K562 (cell line): ENCODE results near the gene CH25H. TPM values are rescaled to one million over a fixed set of nuclear protein-coding genes. Genes with fewer than 3 reads are reported as not detected.
A peak's percentile ranks its signal among the peaks of the same experiment; 100 is the strongest.

Source experiments
- ATAC-seq: fragments of 200-7000 bp; cut with Tn5 transposase; 3 replicates; pipeline ENCODE4 v1.9.1; 2020; ENCODE audit warnings: moderate library complexity
- BruUV-seq: library from RNA; stranded (reverse); fragments of 400-500 nt; replicated peaks from 2 replicates; lab custom pipeline; 2021; lab: Mats Ljungman, UMichigan
- CTCF ChIA-PET: fragments of 300-600 bp; formaldehyde crosslinking; extraction: SDS; loops from one replicate; lab custom pipeline; 2021; ENCODE audit warnings: low intra/inter-chr PET ratio; lab: Yijun Ruan, JAX
- POLR2A ChIA-PET: fragments of 300-600, 350-650 bp; sonication (Branson Sonifier 250); formaldehyde crosslinking; extraction: SDS; loops from one replicate; lab custom pipeline; 2021; ENCODE audit warnings: antibody characterized with exemption, inconsistent platforms; lab: Yijun Ruan, JAX
- DNase-seq, 4 experiments: peaks; one replicate each; pipeline versions ENCODE4 v3.0.0 to v3.0.0-alpha.2; 2011 to 2018; ENCODE audit warnings: low spot score in 3 of 4, mixed read lengths in 3 of 4; ENCODE audit errors: extremely low read depth in 1 of 4
- FAIRE-seq: peaks from 2 replicates; lab custom pipeline; 2011; peaks lifted over from hg19 to GRCh38; lab: Jason Lieb, UNC
- H2AFZ ChIP-seq: 2 replicates; pipeline ENCODE4 v1.6.0; 2011; ENCODE audit warnings: low read depth, low read length, control low read depth, inconsistent platforms
- H3K27ac ChIP-seq: fragments of 200-600 bp; 3 replicates; pipeline ENCODE4 v1.8.0; 2011; ENCODE audit warnings: low read depth, mild to moderate bottlenecking, control low read depth, inconsistent platforms, low read length, moderate library complexity, mixed read lengths; ENCODE audit errors: extremely low read depth
- H3K27me3 ChIP-seq, 2 experiments: fragments of 300-600 bp in 1 of 2; 2 replicates in 1 of 2; 3 replicates in 1 of 2; pipeline versions ENCODE4 v1.6.0 to v1.8.0; 2011; ENCODE audit warnings: inconsistent platforms in 2 of 2, low read length in 2 of 2, mild to moderate bottlenecking in 1 of 2, mixed read lengths in 1 of 2, moderate library complexity in 1 of 2; ENCODE audit not compliant: control insufficient read depth in 2 of 2, insufficient read depth in 2 of 2
- H3K36me3 ChIP-seq: fragments of 300-600 bp; 3 replicates; pipeline ENCODE4 v1.8.0; 2011; ENCODE audit warnings: mild to moderate bottlenecking, low read length, inconsistent platforms; ENCODE audit not compliant: control insufficient read depth, insufficient read depth
- H3K4me1 ChIP-seq, 2 experiments: fragments of 200-600 bp in 1 of 2; replicated peaks in 1 of 2; 2 replicates in 1 of 2; 3 replicates in 1 of 2; pipeline versions ENCODE4 v1.5.1 to v1.8.0; 2011; ENCODE audit warnings: inconsistent platforms in 2 of 2, low read length in 2 of 2, mild to moderate bottlenecking in 1 of 2, mixed read lengths in 1 of 2, moderate library complexity in 1 of 2; ENCODE audit not compliant: control insufficient read depth in 2 of 2, insufficient read depth in 2 of 2
- H3K4me2 ChIP-seq: 2 replicates; pipeline ENCODE4 v1.6.1; 2011; ENCODE audit warnings: low read length, control low read depth, inconsistent platforms, mixed read lengths; ENCODE audit not compliant: insufficient read depth
- H3K4me3 ChIP-seq: fragments of 200-600 bp; sonication (generic), shearing (Covaris generic); 2 replicates; pipeline ENCODE4 v1.5.1; 2016; ENCODE audit warnings: control low read depth, inconsistent platforms
- H3K79me2 ChIP-seq: fragments of 200-600 bp; 3 replicates; pipeline ENCODE4 v1.8.0; 2011; ENCODE audit warnings: low read length, inconsistent platforms; ENCODE audit not compliant: control insufficient read depth, insufficient read depth
- H3K9ac ChIP-seq, 2 experiments: 2 replicates each; pipeline versions ENCODE4 v1.6.0 to v1.6.1; 2011; ENCODE audit warnings: low read depth in 2 of 2, low read length in 2 of 2, control low read depth in 1 of 2, inconsistent platforms in 1 of 2, mild to moderate bottlenecking in 1 of 2, mixed read lengths in 1 of 2; ENCODE audit not compliant: insufficient read depth in 1 of 2
- H3K9me1 ChIP-seq: one replicate; pipeline ENCODE4 v1.6.0; 2011; ENCODE audit warnings: inconsistent platforms, mild to moderate bottlenecking, low read length, moderate library complexity; ENCODE audit not compliant: control insufficient read depth, insufficient read depth
- H3K9me3 ChIP-seq: replicated peaks from 2 replicates; pipeline ENCODE4 v1.5.1; 2011; ENCODE audit warnings: low read depth, low read length, inconsistent platforms; ENCODE audit not compliant: control insufficient read depth, insufficient read depth
- H4K20me1 ChIP-seq: replicated peaks from 2 replicates; pipeline ENCODE4 v1.6.1; 2011; ENCODE audit warnings: low read length, inconsistent platforms, mixed read lengths; ENCODE audit not compliant: control insufficient read depth, insufficient read depth
- CXXC5 ChIP-seq: fragments of 250-450 bp; sonication (Bioruptor Pico); IDR thresholded peaks from 2 replicates; pipeline ENCODE4 v1.8.0; 2022; ENCODE audit warnings: inconsistent platforms, mild to moderate bottlenecking, moderate library complexity
- ELF1 ChIP-seq: fragments of 200-800 bp; sonication (Bioruptor generic); IDR thresholded peaks from 2 replicates; pipeline ENCODE4 v1.6.1; 2016; ENCODE audit warnings: missing genetic modification characterization, missing compliant biosample characterization
- MBD2 ChIP-seq: sonication (generic); IDR thresholded peaks from 2 replicates; pipeline ENCODE4 v1.6.1; 2016; ENCODE audit warnings: low read depth, borderline replicate concordance
- MCM3 ChIP-seq: fragments of 450-650 bp; IDR thresholded peaks from 2 replicates; pipeline ENCODE4 v1.6.1; 2016
- NFE2 ChIP-seq: IDR thresholded peaks from 2 replicates; pipeline ENCODE4 v1.6.1; 2014; ENCODE audit warnings: antibody characterized with exemption, low read depth
- PHB2 ChIP-seq: fragments of 450-650 bp; IDR thresholded peaks from 2 replicates; pipeline ENCODE4 v1.6.1; 2017; ENCODE audit warnings: low read depth
- POLR2AphosphoS2 ChIP-seq: IDR thresholded peaks from 2 replicates; pipeline ENCODE4 v1.6.1; 2012; ENCODE audit warnings: low read length, improper control_type of control experiment
- SMAD4 ChIP-seq: fragments of 250-450 bp; sonication (Bioruptor Pico); conservative IDR thresholded peaks from 2 replicates; pipeline ENCODE4 v1.8.0; 2021; ENCODE audit warnings: inconsistent platforms, mild to moderate bottlenecking, moderate library complexity
- TSC22D4 ChIP-seq: fragments of 450-650 bp; IDR thresholded peaks from 2 replicates; pipeline ENCODE4 v1.6.1; 2016; ENCODE audit warnings: missing genetic modification characterization, missing biosample characterization, control low read depth
- ZKSCAN1 ChIP-seq: fragments of 150-350 bp; IDR thresholded peaks from 2 replicates; pipeline ENCODE4 v1.6.1; 2016; ENCODE audit warnings: low read depth, low read length
- ZNF165 ChIP-seq: fragments of 250-450 bp; sonication (Bioruptor Pico); IDR thresholded peaks from 2 replicates; pipeline ENCODE4 v1.4.0; 2020; ENCODE audit warnings: borderline replicate concordance
- ZNF217 ChIP-seq: sonication (generic); formaldehyde crosslinking; IDR thresholded peaks from 2 replicates; pipeline ENCODE4 v1.8.0; 2022; ENCODE audit warnings: mild to moderate bottlenecking, missing genetic modification reagents
- ZNF347 ChIP-seq: fragments of 450-650 bp; formaldehyde crosslinking; IDR thresholded peaks from 2 replicates; pipeline ENCODE4 v1.4.0; 2020; ENCODE audit warnings: low read depth, mild to moderate bottlenecking, moderate library complexity
- ZNF707 ChIP-seq: fragments of 250-450 bp; sonication (Bioruptor Pico); conservative IDR thresholded peaks from 2 replicates; pipeline ENCODE4 v1.8.0; 2022; ENCODE audit warnings: inconsistent platforms, mild to moderate bottlenecking, moderate library complexity
- WGBS: fragments of 100-300 bp; shearing (Covaris generic); methylation state at CpG from one replicate; pipeline ENCODE4 v1.1.6; 2016; ENCODE audit warnings: low coverage, mixed read lengths; ENCODE audit not compliant: insufficient coverage; ENCODE audit errors: missing lambda C conversion rate; 5-methylcytosine and 5-hydroxymethylcytosine counted together
- in situ Hi-C: fragments of 300-500 bp; cut with MboI; formaldehyde crosslinking; loops from 4 replicates; pipeline ENCODE4 v1.15.0; 2018; ENCODE audit warnings: inconsistent platforms, mixed read lengths
- intact Hi-C: fragments of 100-400 bp; cut with micrococcal nuclease; formaldehyde crosslinking; loops from 2 replicates; pipeline ENCODE4 v1.14.2; 2022
- polyA plus RNA-seq, 8 experiments: library from polyadenylated mRNA; depleted of rRNA in 4 of 8; stranded (reverse) in 5 of 8; unstranded in 3 of 8; fragments of >200 nt; fragmentation: Nextera tagmentation in 2 of 8; fragmentation: Illumina TruSeq in 1 of 8; extraction: Ambion mirVana in 2 of 8; extraction: Trizol in 1 of 8; gene quantifications; 2 replicates each; pipeline versions ENCODE4 v1.2.1 to v1.2.3, GENCODE V29; 2011 to 2014; ENCODE audit warnings: inconsistent platforms in 1 of 8, missing spikeins in 1 of 8
- total RNA-seq, 7 experiments: library from RNA; depleted of rRNA in 6 of 7; stranded (reverse); fragments of >200 nt in 6 of 7; fragmentation: Illumina TruSeq in 2 of 7; extraction: Trizol in 2 of 7; gene quantifications; 2 replicates each; pipeline versions ENCODE4 v1.2.1 to v1.2.3, GENCODE V29; 2011 to 2021; ENCODE audit warnings: low replicate concordance in 1 of 7
- TF ChIP-seq, protein P1 (sequence below): sonication (generic); formaldehyde crosslinking; IDR thresholded peaks from 2 replicates; pipeline ENCODE4 v1.5.0; 2020; ENCODE audit warnings: missing genetic modification reagents
- TF ChIP-seq, protein P2 (sequence below): IDR thresholded peaks from 2 replicates; pipeline ENCODE4 v1.6.1; 2011; ENCODE audit warnings: borderline replicate concordance, low read depth, mild to moderate bottlenecking, moderate library complexity, low read length; ENCODE audit not compliant: insufficient read depth, poor library complexity, severe bottlenecking

CH25H gene
- total and polyA plus RNA-seq, 9 of the 15 experiments (the other 6 are each of a cell fraction or from before 2014, with no cell fraction given) = not detected

DNA sequence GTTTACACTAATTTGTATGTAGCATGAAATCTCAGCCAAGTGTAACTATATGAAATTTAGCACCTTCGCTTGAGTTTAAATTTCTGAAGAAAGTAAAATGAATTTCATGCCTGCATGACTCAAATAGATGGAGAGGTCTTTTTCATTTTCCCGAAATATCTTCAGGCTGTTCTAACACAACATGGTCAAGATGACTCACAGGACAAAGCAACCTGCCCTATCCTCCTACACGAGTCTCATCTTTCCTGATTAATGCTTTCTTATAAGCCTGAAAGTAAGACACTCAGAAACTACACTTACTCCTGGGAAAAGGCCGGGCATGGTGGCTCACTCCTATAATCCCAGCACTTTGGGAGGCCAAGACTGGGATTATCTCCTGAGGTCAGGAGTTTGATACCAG, 41.2 kb downstream of the CH25H start:
- H3K9me1 ChIP-seq = no peaks in the 10 kb centered on the region
- WGBS = 4% methylated on average over 4 of the region's 4 CpGs
- no peaks in the 10 kb centered on the region for H3K9me3 ChIP-seq
- DNase-seq = no peak
- intact Hi-C loops (no loop called here), in situ Hi-C loops (no loop called here)
- CTCF ChIA-PET = no interaction called here
- no peaks in the 10 kb centered on the region for H3K36me3 ChIP-seq
- no peak for FAIRE-seq
- no peak overlapping the region for H3K4me3 ChIP-seq
- H3K27me3 ChIP-seq = no peaks in the 10 kb centered on the region
- H3K27ac ChIP-seq = no peak overlapping the region
- TF ChIP-seq TSC22D4 (tag) (no peak), ZNF217 (no peak)
- TF ChIP-seq, protein P1, sequence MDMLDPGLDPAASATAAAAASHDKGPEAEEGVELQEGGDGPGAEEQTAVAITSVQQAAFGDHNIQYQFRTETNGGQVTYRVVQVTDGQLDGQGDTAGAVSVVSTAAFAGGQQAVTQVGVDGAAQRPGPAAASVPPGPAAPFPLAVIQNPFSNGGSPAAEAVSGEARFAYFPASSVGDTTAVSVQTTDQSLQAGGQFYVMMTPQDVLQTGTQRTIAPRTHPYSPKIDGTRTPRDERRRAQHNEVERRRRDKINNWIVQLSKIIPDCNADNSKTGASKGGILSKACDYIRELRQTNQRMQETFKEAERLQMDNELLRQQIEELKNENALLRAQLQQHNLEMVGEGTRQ (CRISPR knock-in tag) = no peak
- ATAC-seq = no peak
- H3K4me2 ChIP-seq = no peak overlapping the region
- POLR2A ChIA-PET = no interaction called here
- no peaks in the 10 kb centered on the region for H4K20me1 ChIP-seq
- BruUV-seq = no TSS peak
- no peak overlapping the region for H3K9ac ChIP-seq
- H2AFZ ChIP-seq = no peak overlapping the region
- H3K4me1 ChIP-seq = no peaks in the 10 kb centered on the region
- H3K79me2 ChIP-seq = no peaks in the 10 kb centered on the region

DNA sequence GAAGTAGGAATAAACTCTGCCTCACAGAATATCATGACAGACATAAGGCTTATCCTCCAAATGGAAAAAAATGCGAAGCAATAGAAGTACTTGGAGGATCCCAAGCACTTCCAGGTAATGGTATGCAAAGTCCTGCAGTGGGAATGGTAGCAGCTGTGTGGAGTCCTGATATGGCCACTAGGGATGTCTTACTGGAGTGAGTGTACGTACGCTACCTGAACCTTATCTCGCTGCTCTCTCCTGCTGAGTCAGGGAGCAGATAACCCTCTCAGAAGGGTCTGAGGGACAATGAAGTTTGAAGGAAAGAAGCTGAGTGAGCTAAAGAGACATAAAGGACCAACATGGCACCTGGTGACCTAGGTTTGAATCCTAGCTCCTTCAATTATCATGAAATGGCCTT, 42.2 kb downstream of the CH25H start:
- Histone ChIP-seq H3K9me3 (no peaks in the 10 kb centered on the region), H3K9me1 (no peaks in the 10 kb centered on the region), H3K27me3 (no peaks in the 10 kb centered on the region), H4K20me1 (no peaks in the 10 kb centered on the region), H3K4me1 (no peaks in the 10 kb centered on the region), H3K79me2 (no peaks in the 10 kb centered on the region), H3K9ac (no peak overlapping the region), H2AFZ (no peak overlapping the region), H3K4me3 (no peak overlapping the region), H3K4me2 (no peak overlapping the region), H3K36me3 (no peaks in the 10 kb centered on the region), H3K27ac (no peak overlapping the region)
- in situ Hi-C loops (no loop called here), intact Hi-C loops (no loop called here)
- ATAC-seq = no peak
- peak in 1 of 4 experiments; percentile 1 for DNase-seq
- 0% methylated on average over 4 of the region's 4 CpGs for WGBS
- no peak for FAIRE-seq
- ChIA-PET CTCF (no interaction called here), POLR2A (interaction anchor here (0.5 kb wide), 1 partner anchor 854 kb away, joined by 4 read pairs; no protein-coding TSS in a partner anchor)
- no TSS peak for BruUV-seq
- TF ChIP-seq ZNF165 (no peak), SMAD4 (no peak), ZKSCAN1 (no peak), NFE2 (no peak), MCM3 (no peak), POLR2AphosphoS2 (no peak), ZNF707 (CRISPR knock-in tag) (no peak), MBD2 (no peak), ZNF347 (no peak), ELF1 (tag) (no peak), CXXC5 (no peak), PHB2 (no peak)
- TF ChIP-seq, protein P2, sequence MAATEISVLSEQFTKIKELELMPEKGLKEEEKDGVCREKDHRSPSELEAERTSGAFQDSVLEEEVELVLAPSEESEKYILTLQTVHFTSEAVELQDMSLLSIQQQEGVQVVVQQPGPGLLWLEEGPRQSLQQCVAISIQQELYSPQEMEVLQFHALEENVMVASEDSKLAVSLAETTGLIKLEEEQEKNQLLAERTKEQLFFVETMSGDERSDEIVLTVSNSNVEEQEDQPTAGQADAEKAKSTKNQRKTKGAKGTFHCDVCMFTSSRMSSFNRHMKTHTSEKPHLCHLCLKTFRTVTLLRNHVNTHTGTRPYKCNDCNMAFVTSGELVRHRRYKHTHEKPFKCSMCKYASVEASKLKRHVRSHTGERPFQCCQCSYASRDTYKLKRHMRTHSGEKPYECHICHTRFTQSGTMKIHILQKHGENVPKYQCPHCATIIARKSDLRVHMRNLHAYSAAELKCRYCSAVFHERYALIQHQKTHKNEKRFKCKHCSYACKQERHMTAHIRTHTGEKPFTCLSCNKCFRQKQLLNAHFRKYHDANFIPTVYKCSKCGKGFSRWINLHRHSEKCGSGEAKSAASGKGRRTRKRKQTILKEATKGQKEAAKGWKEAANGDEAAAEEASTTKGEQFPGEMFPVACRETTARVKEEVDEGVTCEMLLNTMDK = no peak
